ENCODE results near the gene PGR.

The PGR gene

DNA sequence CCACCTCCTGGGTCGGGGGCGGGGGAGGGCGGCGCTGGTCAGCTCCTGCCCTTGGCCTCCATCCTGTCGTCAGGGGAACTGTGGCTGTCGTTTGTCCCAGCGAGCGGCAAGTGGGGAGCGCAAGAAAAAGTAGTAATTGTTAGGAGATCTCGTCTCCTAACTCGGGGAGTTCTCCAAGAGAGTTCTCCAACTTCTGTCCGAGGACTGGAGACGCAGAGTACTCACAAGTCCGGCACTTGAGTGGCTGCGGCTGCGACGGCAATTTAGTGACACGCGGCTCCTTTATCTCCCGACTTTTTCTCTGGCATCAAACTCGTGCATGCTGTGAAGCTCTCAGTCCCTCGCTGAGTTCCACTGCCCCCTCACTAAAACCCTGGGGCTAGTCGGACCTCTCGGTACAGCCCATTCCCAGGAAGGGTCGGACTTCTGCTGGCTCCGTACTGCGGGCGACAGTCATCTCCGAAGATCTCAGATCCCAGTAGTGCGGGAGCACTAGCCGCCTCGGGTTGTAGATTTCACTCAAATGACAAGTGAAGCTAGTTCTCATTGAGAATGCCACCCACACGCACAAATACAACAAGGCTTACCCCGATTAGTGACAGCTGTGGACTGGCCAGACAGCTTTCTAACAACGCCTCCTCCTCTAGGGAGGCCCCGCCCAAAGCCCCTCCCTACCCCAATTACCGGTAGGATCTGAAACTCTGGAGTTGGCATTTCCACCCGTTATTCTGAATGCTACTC lies at the start of gene PGR:
TSS of gene PGR (minus strand) at position 611 of the 741 bp plus-strand sequence. CDS start 743 bp downstream, outside the sequence.
- DNase-seq (ENCODE audit: low read depth), result no peak

DNA sequence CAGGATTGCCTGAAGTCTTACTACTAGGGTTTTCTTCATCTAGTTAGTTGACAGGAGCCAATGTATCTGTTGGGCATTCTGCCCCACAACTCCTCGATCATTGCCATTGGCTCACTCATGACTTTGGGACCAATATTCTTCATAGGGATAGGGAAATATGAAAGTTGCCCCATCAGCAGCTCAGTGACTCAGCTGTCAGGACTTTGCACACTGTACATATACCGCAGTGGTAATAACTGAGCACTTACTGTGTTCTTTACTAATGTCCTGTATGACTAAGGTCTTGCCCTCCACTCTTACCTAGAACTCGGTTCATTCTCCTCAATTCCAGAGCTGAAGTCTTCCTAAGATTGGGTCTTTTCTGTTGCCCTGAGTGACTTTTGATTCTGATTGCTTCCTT lies 46.8 kb upstream of the PGR start:
- no peak for DNase-seq (ENCODE audit: low read depth)

DNA sequence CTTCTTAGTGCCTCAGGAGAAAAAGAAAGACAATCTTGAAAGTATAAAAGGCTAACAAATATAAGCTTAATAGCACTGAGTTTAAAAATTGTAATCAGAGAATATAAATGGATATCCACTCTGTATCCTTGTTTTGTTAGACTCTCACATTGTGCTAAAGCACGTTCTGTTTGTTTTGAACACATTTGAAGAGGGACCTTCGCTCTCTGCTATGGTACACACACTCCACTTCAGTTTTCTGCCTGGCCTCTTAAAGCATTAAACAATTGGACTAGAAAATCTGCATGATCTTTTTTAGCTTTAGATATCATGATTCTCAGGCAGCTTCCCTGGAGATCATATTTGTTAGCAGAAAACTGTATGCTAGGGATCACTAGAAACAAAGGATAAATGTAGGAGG lies 40.3 kb upstream of the PGR start:
- DNase-seq (ENCODE audit: low read depth), result no peak

DNA sequence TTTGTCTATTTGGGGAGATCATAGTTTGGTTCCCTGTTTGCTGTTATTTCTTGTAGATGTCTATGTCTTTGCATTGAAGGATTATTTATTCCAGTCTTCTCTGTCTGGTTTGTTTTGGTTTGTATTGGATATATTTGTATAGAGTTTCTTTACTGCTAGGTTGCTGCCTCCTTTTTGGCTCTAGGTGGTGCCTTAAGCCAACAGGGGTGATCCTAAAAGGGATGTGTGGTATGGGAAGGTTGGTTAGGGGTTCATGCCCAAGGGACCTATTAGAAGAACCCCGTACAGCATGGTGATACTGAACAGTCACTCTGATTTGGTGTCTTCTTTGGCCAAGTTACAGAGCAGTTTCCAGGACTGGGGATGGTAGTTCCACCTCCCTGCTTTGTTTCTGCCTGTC lies 36.4 kb upstream of the PGR start:
- no peak for DNase-seq (ENCODE audit: low read depth)

DNA sequence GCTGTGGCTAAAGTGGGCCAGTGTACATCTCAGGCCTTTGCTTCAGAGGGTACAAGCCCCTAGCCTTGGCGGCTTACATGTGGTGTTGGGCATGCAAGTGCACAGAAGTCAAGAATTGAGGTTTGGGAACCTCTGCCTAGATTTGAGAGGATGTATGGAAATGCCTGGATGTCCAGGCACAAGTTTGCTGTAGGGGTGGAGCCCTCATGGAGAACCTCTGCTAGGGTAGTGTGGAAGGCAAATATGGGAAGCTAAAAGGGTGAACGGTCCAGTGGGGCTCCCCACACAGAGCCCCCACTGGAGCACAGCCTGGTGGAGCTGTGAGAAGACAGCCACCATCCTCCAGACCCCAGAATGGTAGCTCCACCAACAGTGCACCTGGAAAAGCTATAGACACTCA lies 28.5 kb upstream of the PGR start:
- no peak for DNase-seq (ENCODE audit: low read depth)

DNA sequence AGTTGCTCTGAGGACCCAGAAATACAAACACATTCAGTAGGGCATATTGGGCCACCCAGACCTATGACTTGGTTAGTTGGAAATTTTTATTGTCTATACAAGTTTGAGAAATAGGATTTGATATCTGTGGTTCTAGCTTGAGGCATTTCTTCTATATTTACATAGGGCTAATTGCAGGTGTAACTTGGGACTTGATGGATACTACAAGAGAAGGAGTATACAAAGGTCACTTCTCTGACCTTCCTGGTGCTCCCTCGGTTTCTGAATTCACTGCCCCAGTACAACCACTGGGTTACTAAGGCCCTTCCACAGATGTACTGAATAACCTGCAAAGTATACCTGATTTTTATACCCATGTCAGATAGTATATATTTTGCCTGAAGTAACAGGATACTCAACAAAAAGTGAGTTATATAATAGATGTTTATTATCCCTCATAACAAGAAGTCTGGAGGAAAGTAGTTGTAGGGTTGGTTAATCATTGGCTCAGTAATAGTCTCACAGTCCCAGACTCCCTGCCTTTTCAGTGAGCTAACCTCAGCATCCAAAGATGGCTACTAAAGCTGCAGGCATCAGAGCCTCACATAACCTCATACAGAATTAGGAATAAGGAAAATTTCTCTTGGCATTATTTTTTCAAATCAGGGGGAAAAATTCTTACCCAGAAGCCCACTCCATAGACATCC lies 8.8 kb upstream of the PGR start:
- no peak for DNase-seq (ENCODE audit: low read depth)

DNA sequence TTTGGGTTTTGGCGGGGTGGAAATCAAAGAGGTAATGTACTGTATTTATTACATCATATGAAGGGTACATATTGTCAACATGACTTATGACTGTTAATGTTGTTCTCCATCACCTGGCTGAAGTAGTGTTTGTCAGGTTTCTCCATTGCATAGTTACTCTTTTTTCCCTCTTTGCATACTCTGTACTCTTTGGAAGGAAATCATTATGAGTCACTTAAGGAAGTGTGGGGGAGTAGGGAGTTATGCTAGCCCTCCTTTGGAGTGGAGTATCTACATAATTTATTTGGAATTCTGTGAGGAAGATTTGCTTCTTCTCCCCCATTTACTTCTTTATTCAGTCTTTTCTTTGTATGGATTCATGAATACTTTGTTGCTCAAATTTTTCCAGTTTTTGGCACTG lies 3.6 kb upstream of the PGR start:
- no peak for DNase-seq (ENCODE audit: low read depth)

DNA sequence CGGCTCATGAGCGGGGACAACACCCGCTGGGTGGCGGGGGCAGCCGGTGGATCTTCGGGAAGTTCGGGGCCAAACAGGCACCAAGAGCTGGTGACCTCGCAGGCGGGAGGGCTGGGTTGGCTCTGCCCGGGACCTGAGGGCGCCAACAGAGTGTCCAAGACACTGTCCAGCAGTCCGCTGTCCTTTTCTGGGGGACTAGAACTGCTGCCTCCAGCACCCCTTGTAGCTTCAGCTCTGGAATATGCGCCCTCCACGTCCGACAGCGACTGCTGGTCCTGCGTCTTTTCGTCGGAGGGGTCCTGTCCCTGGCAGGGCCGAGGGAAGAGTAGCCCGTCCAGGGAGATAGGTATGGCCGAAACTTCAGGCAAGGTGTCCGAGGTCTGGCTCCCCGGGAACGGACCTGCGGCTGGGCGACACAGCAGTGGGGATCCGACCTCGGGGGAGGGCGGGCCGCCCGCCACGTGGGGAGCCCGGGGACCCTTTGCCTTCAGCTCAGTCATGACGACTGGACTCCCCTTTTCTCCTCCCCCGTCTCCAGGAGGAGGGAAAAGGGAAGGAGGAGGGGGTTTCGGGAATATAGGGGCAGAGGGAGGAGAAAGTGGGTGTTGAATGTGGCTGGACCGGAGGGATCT lies 926 bp downstream of the PGR start:
- no peak for DNase-seq (ENCODE audit: low read depth)

DNA sequence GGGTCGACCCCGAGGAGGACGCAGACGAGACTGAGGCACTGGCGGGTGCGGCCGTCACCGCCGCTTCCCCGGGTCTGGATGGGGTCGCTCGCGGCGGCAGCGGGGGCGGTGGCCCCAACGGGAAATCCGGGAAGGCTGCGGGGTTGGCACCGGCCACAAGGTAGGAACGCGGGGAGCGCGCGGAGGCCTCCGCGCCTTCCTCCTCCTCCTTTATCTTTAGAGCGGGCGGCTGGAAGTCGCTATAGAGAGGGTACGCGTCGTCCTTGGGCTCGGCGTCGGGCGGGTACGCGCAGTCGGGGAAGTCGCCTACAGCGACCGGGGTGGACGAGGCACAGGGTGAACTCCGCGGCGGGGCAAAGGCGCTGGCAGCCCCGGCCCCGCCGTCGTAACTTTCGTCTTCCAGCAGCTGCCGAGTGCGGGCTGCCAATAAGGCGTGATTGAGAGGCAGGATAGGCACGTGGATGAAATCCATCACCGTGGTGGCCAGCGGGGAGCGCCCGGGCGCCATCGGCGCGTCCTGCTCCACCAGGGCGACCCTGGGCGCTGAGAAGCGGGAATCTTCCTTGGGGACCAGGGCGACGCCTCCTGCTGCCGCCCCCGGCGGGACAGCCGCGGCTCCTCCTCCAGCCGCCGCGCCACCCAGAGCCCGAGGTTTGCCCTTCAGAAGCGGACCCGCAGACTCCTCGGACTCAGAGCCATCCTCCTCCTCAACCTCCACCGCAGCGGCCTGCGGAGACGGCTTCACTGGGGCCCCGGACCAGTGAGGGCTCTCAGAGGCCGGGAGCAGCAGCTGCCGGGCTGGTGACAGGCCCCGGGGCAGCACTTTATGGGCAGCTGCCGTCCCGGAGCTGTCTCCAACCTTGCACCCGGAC lies 1.7 kb downstream of the PGR start:
- no peak for DNase-seq (ENCODE audit: low read depth)

DNA sequence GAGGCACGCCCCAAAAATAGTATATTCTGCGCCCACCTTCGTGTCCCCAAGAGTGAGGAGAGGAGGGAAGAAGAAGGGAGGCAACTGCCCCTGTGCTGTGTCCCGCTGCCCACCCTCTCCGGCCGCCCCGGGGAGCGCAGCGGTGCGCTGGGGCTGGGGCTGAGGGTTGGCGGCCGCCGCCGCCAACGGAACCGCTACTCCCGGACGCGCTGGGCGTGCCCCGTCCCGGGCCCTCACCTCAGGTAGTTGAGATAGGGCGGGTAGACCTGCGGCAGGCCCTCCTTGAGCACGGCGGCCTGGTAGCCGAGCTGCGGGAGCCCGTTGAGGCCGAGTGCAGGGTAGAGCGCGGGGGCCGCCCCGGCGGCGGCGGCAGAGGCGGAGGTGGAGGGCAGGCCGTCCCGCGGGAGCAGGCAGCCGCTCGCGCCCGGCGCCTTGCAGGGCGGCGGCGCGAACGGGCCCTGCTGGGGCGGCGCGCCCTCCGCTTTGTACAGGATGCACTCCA lies 2.4 kb downstream of the PGR start:
- no peak for DNase-seq (ENCODE audit: low read depth)

DNA sequence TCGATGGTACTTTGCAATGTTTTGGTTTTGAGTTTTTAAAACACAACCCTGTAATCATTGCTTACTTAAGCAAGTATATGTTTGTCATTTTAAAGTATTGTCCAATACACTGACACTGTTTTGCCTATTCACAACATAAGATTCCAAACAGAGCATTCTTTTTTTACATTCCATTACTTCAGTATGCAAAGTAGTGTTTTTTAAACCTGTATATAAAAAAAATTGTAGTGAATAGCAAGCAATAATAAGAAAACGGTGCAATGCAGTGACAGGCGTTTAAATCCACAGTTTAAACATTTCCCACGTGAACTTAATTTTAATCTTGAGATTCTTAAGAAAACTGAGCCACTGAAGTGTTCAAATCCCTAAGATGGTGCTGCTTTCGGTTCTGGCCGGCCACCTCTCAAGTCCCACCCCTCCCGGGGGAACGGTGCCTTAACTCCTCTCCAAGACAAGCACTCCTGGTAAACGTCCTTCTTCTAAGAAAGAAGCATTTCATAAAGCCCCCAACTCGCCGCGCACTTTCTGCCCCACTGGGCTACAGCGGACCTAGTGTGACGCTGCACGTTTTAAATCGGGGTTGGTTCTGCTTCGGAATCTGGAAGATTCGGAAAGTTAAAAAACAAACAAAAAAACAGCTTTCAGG lies 2.9 kb downstream of the PGR start:
- DNase-seq (ENCODE audit: low read depth), result no peak

DNA sequence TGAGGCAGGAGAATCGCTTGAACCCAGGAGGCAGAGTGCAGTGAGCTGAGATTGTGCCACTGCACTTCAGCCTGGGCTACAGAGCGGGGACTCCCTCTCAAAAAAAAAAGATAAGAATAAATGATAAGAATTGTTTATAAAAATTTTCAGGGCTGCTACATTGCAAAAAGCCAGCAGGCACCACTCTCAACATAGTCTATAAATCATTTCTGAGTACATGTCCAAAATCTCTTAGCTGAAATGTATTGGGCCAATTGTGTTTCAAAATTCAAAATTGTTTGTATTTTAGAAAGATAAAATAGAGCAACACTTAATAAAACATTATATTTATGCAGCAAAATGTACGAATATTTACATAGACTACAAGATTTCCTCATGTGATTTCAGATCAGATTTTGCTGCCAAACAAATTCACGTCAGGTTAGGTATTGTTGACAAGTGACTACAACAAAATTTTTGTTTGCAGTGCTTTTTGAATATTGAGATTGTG lies 13.9 kb downstream of the PGR start:
- DNase-seq (ENCODE audit: low read depth), result no peak

DNA sequence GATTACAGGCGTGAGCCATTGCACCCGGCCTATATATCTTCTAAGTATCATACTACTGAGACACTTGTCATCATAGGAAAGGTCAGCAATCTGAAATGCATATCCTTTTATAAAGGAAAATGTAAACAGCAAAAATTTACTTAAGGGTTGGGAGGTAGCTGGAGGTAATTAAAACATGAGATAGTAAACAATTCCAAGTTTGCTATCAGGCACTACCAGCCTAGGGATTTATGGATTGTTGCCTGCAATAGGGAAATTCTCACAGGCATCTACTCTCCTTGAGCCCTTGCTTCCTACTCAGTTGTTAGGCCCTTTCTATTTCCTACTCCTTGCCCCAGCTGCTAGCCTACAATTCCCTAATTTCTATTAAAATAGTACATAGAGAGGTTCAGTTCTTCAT lies 16.1 kb downstream of the PGR start:
- no peak for DNase-seq (ENCODE audit: low read depth)

DNA sequence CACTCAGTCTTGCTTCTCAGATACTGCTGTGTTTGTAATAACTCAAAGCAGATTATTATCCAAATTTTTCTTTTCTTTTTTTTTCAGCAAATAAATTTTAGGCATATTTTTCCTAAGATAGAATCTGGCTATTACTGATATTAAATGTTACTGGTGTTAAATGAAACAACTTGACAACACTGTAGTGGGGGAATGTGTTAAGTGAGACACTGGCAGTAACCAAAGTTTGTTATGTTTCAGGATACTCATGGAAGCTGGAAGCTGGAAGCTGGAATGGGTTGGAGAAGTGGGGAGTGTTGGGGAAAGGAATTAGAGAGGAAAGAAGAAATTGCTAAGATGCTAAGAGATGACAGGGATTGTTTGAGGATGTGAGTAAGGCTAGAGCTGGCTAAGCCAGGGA lies 24.9 kb downstream of the PGR start:
- no peak for DNase-seq (ENCODE audit: low read depth)

DNA sequence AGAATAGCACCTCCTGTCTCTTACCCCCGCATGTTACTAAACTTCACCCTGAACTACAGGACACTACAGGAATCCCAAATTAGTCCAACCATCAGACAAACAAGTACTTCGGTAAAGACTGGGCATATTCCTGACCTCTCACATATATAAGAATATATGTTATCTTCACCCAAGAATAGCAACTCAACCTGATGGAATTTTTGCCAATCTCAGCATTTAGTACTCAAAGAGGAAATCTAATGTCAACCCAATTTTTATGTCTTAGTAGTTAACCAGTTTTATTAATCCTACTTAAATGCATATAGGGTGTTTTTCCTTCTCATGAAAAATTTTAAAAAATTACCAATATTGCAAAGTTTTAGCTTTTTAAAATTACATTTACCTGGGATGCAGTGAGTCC lies 26.2 kb downstream of the PGR start:
- DNase-seq (ENCODE audit: low read depth), result no peak

DNA sequence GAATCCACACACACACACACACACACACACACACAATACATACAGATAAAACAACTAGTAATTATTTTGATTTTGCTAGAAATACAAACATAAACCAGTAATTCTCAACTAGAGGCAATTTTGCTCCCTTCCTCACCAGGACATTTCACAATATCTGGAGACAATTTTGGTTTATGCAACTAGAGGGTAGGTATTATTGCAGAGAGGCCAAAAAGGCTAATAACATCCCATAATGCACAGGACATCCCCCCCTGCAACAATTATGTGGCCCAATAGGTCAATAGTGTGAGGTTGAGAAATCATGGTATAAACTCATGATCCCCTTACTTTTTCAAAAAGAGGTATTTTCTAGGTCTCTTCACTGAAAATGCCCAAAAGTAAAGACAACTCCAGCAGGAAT lies 29.0 kb downstream of the PGR start:
- DNase-seq (ENCODE audit: low read depth), result no peak

DNA sequence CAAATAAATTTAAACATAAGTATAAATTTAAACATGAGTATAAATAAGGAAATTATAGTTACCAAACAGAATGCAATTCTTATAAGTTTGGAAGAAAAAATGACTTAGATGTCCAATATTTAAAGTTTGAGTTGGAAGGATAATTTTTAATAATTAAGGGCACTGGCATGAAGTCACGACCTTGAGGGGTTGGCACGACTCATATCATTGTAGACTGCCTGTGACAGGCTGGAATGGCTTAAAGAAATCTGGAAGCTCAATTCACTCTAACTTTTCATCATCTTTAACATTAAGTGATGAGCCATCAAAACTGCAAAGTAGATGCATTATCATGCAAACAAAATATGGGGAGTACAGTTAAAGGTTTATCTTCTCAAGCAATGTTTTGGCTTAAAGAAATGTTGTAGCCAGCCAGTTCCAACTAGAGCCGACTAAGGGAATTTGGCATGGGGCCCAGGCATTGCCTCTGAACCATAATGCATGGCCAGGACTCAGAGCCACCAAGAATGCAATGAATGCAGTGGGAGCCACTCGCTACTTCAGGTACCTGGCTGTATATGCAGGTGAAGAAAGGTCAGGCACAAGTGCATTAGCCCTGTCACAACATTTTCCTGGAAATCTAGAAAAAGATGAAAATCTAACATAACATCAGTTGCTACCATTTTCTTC lies 33.4 kb downstream of the PGR start:
- DNase-seq (ENCODE audit: low read depth), result no peak

DNA sequence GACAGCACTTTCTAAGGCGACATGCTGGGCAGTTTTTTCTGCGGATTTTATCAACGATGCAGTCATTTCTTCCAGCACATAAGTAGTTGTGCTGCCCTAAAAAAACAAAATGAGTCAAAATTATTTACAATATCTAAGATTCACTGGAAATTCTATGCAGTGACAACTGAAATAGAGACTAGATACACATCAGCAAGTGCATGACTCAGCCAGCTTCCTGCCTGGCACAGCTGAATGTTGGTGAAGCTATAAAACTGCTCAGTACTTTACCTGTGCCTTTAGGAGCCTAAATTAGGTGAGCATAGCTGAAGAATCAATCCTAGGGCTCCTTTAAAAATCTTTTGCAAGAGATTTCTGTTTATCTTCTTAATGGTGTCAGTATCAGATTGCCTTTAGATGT lies 37.8 kb downstream of the PGR start:
- DNase-seq (ENCODE audit: low read depth), result no peak

DNA sequence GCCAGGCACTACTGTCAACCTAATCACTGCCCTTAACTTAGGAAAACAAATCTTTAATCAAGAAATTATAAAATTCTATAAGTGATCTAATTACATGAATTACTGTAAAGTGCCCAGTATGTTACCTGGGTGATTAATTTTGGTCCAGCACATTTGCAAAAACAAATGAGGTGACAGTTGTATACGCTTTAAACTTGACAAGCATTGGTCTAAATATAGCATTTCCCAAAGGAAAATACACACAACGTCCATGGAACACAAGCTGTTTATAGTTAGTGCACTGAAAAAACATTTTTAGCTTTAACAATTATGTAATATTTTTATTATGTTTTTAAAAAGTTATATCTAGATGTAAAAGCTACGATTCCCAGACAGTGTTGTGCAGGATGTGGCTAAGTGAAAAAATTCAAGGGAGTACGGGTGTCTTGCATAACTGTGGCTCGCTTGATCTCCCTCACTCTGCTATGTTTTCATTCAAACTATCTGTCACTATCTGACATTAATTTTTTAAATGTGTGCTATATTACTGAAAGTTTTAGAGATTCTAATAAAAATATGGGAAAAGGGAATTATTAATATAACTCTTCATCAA lies 38.8 kb downstream of the PGR start:
- DNase-seq (ENCODE audit: low read depth), result no peak

DNA sequence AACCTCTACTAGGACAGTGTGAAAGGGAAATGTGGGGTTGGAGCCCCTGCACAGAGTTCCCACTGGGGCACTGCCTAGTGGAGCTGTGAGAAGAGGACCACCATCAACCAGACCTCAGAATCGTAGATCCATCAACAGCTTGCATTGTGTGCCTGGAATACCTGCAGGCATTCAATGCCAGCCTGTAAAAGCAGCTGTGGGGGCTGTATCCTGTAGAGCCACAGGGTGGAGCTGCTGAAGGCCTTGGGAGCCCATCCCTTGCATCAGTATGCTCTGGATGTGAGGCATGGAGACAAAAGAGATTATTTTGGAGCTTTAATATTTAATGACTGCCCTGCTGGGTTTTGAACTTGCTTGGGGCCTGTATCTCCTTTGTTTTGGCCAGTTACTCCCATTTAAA lies 46.3 kb downstream of the PGR start:
- DNase-seq (ENCODE audit: low read depth), result no peak

DNA sequence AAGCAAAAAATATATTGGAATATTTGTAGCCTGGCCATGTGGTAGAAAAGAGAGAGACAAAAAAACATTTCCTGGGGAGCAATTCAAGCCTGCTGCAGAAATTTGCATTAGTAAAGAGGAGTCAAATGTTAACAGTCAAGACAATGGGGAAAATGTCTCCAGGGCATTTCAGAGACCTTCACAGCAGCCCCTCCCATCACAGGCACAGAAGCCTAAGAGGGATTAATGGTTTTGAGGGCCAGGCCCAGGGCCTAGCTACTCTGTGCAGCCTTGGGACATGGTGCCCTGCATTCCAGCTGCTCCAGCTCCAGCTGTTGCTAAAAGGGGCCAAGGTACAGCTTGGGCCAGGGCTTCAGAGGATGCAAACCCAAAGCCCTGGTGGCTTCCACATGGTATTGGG lies 46.8 kb downstream of the PGR start:
- no peak for DNase-seq (ENCODE audit: low read depth)
